ENCODE data around the gene AASDH.

GRCh38 chr4:56313132-56313531 lies 74.2 kb downstream of the AASDH start:
- TF ChIP-seq CTCF (conservative IDR thresholded peaks at IDR 0.05; ENCODE audit: low read depth, low read length) (no peak), EZH2 (IDR thresholded peaks at IDR 0.05; ENCODE audit: low read length, unreplicated experiment) (no peak)
